ENCODE results near the gene CDRT4.

DNA sequence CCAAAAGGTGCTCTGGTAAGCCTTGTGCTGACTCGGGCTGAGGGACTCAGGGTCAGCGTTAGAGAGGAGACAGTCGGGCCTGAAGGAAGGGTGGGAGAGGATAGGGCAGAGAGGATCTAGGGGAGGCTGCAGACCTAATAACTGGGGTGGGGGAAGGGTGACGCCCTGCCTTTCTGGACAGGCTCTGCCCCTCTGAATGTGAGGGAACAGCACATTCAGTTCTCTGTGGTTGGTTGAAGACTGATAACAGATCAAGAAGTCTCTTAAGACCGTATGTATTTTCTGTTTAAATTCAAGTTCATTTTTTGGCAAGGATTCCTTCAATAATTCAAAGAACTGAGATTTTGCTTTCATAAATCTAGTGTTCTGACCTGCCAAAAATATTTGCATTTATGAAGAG, 69.8 kb downstream of the CDRT4 start:
- TF ChIP-seq, protein P1, sequence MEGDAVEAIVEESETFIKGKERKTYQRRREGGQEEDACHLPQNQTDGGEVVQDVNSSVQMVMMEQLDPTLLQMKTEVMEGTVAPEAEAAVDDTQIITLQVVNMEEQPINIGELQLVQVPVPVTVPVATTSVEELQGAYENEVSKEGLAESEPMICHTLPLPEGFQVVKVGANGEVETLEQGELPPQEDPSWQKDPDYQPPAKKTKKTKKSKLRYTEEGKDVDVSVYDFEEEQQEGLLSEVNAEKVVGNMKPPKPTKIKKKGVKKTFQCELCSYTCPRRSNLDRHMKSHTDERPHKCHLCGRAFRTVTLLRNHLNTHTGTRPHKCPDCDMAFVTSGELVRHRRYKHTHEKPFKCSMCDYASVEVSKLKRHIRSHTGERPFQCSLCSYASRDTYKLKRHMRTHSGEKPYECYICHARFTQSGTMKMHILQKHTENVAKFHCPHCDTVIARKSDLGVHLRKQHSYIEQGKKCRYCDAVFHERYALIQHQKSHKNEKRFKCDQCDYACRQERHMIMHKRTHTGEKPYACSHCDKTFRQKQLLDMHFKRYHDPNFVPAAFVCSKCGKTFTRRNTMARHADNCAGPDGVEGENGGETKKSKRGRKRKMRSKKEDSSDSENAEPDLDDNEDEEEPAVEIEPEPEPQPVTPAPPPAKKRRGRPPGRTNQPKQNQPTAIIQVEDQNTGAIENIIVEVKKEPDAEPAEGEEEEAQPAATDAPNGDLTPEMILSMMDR (IDR thresholded peaks at IDR 0.05) = no peak
- no peak for TF ChIP-seq POLR2A (IDR thresholded peaks at IDR 0.05)
